ENCODE data around the gene REELD1.

The REELD1 gene

DNA sequence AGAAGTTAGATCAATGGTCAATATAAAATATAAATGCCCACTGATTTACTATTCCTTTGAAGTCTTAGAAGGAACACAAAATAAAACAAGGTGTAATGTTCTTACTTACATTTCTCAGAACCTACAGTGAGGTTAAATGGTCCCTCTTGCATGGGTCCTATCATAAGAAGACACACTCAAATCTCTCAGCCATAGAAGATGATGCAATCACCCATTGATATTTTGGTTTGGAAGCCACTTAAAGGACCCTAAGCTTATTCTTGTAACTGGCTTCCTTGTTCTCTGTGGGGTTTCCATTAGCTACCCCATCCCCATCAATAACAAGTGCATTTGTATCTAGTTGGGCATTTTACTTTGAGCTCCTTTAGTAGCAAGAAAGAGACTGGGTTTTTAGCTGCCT, 15.1 kb downstream of the REELD1 start:
- no peak for DNase-seq

DNA sequence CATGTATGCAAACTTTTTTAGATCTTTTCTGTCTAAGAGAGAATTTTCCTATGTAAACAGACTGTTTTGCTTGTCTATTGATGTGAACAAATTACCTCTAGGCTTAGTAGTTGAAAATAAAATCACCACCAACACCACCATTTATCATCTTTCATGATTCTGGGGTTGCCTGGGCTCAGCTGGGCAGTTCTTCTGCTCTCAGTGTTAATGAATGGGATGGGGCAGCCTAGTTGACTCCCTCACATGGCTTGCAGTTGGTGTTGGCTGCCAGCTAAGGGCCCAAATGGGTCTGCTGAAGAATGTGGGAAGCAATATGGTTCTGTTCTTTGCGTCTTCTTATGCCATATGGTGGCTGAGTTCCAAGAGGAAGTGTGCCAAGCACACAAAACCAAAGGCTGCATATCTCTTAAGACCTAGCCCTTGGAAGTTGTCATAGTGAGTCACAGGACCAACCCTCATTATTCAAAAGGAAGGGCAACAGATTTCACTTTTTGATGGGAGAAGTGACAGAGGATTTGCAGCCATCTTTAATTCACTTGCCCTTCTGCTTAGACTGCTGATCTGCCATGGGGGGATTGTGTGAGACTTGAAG, 17.9 kb downstream of the REELD1 start:
- DNase-seq: no peak

DNA sequence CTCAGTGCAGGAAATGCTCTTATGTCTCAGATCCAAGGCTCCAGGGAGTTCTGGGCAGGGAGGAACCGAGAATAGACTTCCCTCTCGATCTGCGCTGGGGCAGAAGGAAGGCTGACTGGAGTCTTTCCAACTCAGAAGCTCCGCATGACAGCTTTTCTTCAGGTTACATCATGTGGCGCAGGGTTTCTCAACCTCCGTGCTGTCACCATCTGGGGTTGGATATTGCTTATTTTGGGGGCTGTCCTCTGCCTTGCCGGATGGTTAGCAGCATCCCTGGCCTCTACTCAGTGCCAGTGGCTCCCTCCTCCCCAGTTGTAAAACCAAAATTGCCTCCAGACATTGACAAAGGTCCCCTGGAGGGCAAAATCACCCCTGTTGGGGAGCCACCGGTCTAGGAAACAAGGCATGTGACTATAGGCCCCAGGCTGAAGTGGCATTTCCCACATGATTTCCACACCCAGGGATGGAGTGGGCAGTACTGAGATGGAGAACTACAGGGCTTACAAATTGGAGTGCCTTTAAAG, 21.4 kb downstream of the REELD1 start:
- DNase-seq: peak; percentile 50

DNA sequence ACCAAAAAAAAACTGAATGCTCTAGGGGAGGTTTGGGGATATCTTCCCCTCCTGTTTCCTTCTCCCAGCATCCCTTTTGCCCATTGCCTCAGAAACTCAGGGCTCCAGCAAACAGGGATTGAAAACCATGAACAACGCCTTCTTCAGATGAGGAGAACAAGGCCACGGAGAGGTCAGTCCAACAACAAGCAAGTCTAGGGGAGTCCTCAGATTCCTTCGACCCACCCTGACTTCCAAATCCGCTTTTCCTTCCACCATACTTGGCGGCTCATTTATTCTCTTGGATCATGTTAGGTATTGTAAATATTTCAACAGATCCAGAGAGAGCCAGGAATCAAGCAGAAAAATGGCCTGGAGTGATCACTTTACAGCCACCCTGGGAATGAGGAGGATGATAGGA, 21.9 kb downstream of the REELD1 start:
- DNase-seq: no peak

DNA sequence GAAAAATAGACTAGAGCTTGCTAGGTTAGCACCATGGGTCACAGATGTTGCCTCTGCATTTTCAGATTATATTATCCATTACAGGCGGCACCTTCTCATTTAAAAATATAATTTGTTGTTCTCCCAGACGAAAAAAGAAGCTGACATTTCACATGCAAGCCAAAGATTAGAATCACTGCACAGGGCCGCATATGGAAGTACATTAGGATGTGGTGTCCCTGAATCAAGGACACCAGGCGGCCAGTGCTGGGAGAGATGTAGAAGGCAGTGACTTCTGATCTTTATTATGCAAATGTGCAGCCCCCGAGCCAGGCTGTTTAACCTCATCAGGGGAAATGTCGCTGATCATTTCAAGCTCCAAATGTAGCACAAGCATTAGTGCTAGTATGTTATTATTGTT, 22.8 kb downstream of the REELD1 start:
- no peak for DNase-seq

DNA sequence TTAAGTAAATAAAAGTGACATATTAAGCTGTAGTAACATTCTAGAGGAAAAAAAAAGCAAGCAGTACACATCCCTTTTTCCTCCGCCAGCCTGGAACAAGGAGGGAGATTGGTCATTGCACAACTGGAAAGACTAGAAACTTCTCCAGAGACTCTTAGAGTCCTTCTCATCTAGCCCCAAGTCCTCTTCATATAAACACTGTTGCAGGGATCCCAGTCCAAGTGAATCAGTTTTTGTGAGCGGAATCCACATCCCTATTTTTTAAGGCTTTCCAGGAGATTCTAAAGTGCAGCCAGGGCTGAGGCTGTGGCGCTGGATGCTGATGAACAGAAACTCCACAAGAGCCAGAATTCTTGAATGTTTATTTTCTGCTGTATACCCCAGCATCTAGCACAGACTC, 23.8 kb downstream of the REELD1 start:
- DNase-seq: no peak

DNA sequence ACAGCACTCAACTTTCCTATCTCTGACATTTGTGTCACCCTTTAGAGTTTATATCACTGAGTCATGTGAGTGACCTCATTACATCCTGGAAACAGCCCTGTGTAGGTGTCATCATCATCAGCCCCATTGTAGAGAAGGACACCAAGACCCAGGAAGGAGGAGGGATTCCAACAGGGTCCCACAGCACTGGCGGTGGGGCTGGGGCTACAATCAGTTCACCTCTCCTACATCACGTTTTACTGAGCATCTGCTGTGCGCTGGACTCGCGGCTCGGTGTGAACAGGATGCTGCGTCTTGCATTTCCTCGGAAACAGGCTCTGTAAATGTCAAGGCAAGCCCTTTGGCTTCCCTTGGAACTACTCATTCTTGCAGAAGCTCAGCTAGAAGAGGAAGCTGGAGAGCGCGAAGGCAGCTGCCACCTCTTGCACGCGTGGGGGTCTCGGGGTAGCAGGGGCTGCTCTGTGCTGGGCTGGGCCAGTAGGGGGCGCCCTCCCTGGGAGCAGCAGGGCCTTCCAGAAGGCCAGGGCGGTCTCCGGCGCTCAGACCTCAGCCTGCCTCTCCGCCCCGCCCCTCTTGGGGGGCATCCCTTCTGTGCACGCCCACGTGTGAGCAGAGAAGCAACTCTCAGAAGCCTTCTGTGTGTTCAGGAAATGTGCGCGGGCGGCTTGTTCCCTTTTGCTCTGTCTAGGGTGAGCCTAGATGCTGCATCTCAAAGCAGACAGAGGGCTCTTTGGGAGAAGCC, 29.0 kb downstream of the REELD1 start:
- no peak for DNase-seq

DNA sequence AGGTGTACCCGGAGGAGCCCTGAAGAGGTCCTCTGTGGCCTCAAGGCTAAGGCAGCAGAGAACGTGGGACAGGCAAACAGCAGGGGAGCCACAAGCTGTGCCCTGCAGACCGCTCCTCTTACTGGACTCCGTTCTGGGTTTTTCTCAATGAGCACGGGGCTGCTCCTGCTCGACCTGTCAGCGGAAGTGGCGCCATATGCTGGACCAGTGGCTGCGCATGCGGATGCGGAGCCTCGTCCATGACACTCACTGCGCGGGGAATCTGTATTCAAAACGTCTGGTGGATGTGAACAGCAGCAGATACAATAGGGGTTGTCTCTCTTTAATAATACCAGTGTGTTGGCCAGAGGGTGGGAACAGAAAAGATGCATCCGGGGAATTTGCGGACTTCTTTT, 29.5 kb downstream of the REELD1 start:
- no peak for DNase-seq

DNA sequence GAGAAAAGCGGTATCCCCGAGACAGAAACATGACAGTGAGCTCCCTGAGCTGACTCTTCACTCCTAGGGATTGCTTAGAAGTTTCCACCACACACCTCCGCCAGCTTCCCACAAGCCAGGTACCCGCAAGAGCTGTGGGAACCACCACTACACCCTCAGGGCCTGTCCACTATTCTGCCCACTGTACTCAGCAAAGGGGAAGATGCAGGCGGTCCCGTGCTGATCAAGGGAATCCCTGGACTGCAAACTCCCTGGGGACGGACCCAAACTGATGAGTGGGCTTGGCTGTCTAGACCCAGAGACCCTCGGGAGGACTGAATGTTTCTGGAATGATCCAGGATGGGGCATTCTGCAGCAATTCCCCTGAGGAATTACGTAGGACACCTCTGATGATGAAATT, 30.2 kb downstream of the REELD1 start:
- DNase-seq: no peak

DNA sequence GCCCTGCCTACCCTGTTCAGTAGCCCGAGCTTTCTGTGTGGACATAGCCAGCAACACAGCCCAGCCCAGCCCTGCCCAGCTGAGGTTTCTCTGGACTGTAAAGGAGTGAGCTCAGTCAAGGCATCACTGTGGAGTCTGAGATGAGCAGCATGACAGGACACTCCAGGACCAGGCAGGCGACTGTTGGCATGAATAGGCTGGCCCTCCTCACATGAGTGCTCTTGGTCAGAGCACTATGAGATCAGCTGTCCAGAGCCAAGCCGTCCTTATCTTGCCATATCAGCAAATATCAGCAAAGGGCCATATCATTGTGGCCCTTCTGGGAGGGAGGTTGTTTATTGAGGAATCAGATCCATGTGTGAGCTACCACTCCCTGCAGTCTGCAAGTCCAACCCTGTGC, 30.9 kb downstream of the REELD1 start:
- DNase-seq: no peak

DNA sequence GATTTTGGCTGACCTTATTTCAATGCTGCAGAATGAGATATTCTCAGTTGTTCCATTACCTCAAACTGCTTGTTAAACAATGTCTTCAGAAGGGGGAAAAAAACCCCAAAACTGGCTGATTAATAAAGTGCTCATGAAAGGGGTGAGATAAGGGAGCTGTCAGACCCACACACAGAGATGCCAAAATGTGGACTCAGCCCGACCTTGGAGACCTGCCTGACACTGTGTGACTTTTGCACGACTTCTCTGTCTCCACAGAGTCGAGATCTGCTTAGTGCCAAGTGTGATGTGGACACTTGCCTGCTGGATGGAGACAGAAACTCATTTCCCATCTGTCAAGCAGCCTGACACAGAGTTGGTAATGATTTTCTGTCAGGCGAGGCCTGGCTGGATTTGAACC, 31.5 kb downstream of the REELD1 start:
- DNase-seq: no peak

DNA sequence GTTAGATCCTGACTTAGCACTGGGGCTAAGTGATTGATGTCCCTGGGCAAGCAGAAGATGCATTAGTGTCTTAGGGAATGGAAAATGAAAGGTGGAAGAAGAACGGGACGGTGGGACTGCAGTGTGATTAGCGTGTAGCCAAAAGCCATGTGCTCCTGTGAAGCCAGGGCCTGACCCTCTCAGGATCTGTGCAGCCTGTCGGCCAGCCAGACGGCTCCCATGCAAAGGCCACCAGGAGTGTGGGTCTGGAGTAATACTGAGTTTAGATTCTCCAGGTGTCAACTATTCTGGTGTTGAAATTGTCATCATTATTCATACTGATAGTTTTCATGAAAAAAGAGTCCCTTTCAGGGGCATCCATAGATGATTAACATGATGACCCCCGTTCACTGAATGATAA, 32.0 kb downstream of the REELD1 start:
- DNase-seq: no peak

DNA sequence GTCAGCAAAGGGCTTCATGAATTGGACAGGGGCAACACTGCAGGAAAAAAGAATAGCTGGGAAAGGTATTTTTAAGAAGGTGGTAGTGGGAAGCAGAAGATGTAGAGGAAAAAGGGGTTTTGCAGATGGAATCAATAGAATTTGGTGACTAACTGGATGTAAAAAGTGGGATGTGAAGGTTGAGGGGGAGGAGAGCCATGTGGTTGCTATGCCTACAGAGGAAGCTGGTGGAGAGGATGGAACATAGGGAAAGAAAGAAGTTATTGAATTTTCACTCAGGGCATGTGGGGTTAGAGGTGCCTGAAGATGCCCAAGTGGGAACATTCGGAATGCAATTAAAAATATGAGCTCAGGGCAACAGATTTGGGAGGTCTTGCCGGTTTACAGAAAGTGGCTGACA, 33.0 kb downstream of the REELD1 start:
- no peak for DNase-seq

DNA sequence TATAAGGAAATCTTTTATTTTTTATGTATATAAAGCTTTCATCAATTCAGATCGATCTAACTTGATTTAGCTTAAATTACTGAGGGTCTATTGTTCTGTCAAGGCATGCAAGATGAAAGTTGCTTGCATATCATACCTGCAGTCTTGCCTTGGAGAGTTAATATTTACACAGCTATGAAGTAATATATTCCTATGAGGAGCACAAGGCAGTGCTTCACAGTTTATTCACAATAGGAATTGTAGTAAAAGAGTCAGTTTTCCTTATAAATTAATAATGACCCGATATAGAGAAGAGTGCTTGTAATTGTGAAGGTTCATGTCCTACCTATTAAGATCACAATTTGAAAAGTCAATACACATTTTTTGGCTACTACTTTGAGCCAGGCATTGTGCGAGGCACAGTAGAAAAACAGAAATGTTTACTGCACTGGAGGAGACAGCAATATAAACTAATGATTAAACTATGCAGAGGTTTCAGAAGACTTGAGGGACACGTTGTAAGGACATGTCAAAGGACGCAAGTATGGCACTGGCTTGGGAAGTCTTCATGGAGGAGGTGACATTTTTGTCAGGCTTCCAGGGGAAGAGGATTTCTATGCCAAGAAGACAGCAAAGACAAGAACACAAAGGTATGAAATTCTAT, 38.8 kb downstream of the REELD1 start:
- DNase-seq: no peak

DNA sequence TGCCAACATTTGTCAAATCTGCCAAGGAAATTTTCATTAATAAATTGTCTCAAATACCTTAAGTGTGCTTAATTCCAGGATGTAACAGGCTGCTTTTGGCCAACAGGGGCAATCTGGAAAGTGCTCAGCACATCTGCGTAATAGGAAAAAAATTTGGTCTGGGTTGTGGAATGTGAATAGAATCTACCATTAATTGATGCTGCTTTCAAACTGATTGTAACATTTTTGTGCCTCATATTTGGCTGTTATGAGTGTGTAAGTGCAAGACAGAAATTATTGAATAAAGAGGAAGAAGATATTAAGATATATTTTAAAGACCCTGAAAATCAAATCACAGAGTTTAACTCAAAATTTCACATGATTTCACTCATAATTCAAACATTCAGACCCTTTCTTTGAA, 41.1 kb downstream of the REELD1 start:
- DNase-seq: peak; percentile 70

DNA sequence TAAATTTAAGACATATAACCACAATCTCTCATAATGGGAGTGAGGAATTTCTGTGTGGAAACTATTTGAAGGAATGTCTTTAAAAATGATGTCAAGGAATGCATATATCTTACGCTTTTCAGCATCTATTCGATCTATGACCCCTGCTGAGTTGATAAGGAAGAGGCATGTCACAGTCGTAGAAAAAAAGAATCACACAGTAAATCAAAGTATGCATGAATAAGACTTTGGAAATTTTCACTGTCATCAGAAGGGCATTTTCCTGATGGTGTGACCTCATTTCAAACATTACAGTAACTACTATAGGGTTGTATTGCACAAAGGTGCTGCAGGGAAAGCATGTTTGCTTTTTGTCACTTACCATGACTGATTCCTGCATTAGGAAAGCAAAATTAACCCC, 41.5 kb downstream of the REELD1 start:
- peak; percentile 89 for DNase-seq

DNA sequence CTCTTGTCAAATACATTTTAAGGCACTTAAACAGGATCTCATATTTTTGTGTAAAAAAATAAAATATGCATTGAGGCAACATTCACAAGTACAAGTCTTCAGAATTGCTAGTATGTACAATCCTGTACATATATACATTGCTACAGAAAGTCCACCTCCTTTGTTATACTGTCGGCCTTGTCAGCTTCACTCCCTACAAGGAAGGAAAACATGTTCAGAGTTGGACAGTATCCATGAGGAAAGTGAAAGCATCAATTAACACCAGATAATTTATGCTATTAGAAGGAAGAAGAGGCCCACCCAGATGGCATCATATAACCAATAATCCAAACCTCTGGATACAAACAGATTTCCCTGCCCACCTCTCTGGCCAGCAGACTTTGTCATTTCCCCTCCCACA, 42.0 kb downstream of the REELD1 start:
- DNase-seq: no peak

DNA sequence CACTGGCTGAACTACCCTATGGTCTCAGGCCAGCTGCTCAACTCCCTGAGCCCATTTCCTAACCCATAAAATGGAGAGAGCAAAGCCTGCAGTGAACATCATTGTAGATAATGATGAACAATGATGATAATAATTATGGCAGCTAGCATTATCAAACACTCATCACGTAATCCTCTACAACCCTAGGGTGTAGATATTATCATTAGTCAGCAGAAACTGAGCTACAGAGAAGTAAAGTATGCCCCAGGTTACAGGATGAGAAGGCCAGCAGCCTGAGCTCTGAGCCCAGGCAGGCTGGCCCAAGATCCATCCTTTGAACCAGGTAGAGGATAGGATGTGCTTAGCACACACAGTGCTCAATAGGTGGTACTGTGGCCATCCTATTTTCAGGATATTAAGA, 43.2 kb downstream of the REELD1 start:
- no peak for DNase-seq

DNA sequence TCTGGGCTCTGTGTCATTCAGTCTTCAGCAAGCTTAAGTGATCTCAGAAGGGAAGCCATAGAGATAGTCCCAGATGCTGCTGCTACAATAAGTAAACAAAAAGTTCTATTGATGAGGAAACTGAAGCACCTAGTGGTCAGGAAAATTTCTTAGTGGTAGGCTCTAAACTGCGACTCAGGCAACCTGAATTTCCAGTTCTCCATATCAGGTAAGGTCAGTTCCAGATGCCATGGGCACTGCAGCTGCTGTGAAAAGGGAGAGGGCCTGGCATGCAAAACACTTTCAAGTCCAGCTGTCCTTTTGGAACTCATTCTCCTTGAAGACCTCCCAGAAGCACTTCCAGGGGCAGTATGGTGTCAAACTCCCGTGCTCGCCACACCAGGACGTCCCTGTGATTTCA, 46.2 kb downstream of the REELD1 start:
- DNase-seq: no peak

DNA sequence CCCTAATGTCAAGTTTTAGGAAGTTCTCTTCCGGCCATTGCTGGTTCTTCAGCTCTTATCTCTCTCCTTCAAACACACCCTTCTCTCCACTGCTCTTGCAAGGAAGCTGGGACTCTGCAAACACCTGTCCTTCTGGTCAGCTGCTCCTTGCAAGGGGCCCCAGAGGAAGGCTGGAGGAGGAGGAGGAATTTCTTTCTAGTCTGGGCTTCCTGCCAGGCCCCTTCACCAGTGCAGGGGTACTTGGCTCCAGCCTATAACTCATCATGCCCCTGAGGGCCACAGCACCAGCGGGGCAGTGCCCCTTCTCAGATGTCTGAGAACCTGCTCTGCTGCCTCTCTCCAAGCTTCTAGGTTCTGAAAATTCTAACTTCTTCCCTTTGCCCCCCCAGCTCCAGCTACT, 46.7 kb downstream of the REELD1 start:
- DNase-seq: no peak

DNA sequence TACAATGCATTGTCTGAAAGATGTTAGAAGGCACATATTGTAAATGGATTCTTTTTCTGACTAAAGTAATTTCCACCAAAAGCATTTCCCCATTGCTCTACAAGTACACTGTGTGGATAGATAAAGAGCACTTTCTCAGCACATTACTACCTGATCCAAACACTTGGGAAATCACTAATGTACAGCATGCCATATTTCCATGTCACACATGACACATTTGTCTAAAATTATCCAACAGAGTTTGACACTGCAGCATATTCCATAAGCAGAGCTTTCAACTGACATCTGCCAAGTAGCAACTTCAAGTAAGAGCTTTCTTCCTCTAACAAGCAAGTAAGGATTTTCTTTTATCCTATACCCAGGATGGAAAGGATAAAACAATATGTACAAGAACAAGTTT, 49.5 kb downstream of the REELD1 start:
- no peak for DNase-seq

DNA sequence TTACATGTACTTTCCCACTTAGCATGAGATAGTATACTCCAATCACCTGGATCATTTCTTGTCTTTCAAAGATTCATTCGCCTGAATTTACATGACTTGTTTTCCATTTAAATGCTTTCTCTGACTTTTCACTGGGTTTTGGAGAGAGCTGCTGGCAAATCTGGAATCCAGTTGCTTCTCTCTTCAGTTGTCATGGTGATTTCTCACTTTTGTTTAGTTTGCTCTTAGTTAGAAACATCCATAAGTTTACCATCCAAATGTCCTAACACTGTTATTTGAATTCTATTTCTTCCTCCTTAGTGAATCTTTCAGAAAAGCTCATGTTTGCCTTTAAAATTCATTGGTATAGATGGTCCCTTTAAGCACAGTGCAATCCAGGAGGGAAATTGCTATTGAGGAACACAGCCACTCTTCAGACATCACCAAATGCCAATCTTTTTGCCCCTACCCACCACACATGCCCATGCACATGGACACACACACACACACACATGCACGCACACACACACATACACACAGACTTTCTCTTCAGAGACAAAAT, 51.7 kb downstream of the REELD1 start:
- DNase-seq: no peak

DNA sequence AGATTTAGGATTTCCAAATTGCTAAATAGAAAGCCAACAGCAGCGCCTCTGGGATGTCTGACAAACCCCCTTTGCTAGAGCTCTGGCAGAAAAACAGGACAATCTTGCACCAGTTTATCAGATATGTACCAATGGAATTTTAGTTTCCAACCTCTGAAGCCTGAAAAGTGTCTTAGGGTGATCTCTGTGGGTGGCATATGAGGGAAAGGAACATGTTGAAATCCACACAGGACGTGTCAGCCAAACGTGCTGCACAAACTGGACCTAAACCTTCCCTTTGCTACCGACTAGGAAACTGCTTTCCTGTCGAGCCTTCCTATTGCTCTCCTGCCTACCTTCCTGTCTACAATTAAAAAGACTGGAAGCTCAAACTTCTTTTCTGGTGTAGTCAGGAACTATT, 53.5 kb downstream of the REELD1 start:
- DNase-seq: no peak

DNA sequence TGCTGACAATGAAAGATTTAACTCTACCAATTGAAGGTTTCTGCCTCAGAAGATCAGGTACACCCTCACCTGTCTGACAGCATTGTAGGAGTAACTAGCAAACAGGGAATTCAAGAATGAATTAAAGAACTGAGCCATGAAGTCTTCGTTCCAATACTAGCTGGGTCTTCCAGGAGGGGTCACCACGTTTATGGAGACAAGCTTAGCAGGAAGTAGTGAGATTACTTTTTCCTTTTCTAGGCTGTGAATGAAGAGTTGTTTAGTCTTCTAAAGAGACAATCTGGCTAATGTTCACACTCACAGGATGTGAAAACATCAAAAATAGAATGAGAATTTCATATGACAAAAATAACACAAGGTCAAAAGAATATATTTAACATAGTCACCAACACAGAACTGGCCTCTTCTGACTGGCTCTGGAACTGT, 54.9 kb downstream of the REELD1 start:
- no peak for DNase-seq

Measured in fibroblast of skin of scalp (primary cell).